Heart left ventricle (tissue), 16 donors: ENCODE results near the gene CAPN9. TPM values are rescaled to one million over a fixed set of nuclear protein-coding genes. Genes with fewer than 3 reads are reported as not detected.
A peak's percentile ranks its signal among the peaks of the same experiment; 100 is the strongest.
"Not testable (repeated sequence)": the region's sequence is repeated elsewhere in the genome, so short reads cannot be mapped to it uniquely, and the experiment has no call there.

Source experiments
- ATAC-seq, 4 donors: fragments of 200-7000 bp; cut with Tn5 transposase; one replicate each; pipeline ENCODE4 v1.9.1; 2020 to 2022; ENCODE audit warnings: moderate library complexity in 4 of 4, mild to moderate bottlenecking in 3 of 4, moderate number of reproducible peaks in 1 of 4
- DNase-seq, 5 donors: peaks; one replicate each; pipeline ENCODE4 v3.0.0-alpha.2; 2020
- H3K27ac ChIP-seq, 12 donors: fragments of 200-600 bp; sonication (generic) in 4 of 12; one replicate each; pipeline versions ENCODE4 v1.5.0 to v1.8.0; 2016 to 2022; ENCODE audit warnings: mild to moderate bottlenecking in 2 of 12
- H3K27me3 ChIP-seq, 9 donors: fragments of 200-600 bp; sonication (generic) in 2 of 9; one replicate each; pipeline versions ENCODE4 v1.5.1 to v1.8.0; 2016 to 2022; ENCODE audit warnings: mild to moderate bottlenecking in 3 of 9
- H3K36me3 ChIP-seq, 9 donors: fragments of 200-600 bp; sonication (generic) in 2 of 9; one replicate each; pipeline versions ENCODE4 v1.5.0 to v1.8.0; 2018 to 2022; ENCODE audit warnings: mild to moderate bottlenecking in 2 of 9
- H3K4me1 ChIP-seq, 12 donors: fragments of 200-600 bp; sonication (generic) in 4 of 12; one replicate each; pipeline versions ENCODE4 v1.5.0 to v1.8.0; 2016 to 2022; ENCODE audit warnings: mild to moderate bottlenecking in 3 of 12
- H3K4me3 ChIP-seq, 12 donors: fragments of 200-600 bp; sonication (generic) in 4 of 12; one replicate each; pipeline versions ENCODE4 v1.5.0 to v1.8.0; 2017 to 2022; ENCODE audit warnings: mild to moderate bottlenecking in 9 of 12, moderate library complexity in 4 of 12
- H3K9me3 ChIP-seq, 12 donors: fragments of 200-600 bp; sonication (generic) in 4 of 12; one replicate each; pipeline versions ENCODE4 v1.5.0 to v1.8.0; 2016 to 2022; ENCODE audit warnings: mild to moderate bottlenecking in 1 of 12
- CTCF ChIP-seq, 12 donors: fragments of 200-600 bp; sonication (generic) in 4 of 12; IDR thresholded peaks; one replicate each; pipeline versions ENCODE4 v1.5.0 to v1.8.0; 2018 to 2022; ENCODE audit warnings: antibody characterized with exemption in 12 of 12, mild to moderate bottlenecking in 5 of 12
- POLR2A ChIP-seq, 2 donors: fragments of 450-650 bp; IDR thresholded peaks; one replicate each; pipeline ENCODE4 v1.6.1; 2017; ENCODE audit warnings: antibody characterized with exemption in 2 of 2, mild to moderate bottlenecking in 2 of 2, moderate library complexity in 2 of 2
- WGBS, 4 donors: extraction: QIAGEN DNeasy Blood & Tissue Kit in 2 of 4; methylation state at CpG; one replicate each; pipeline versions ENCODE4 v1.1.5 to v1.1.7; 2013 to 2018; 5-methylcytosine and 5-hydroxymethylcytosine counted together
- intact Hi-C, 10 donors: fragments of 100-400 bp; cut with DNase I; formaldehyde crosslinking; loops; one replicate each; pipeline versions ENCODE4 v1.11.1 to v1.14.2; 2022
- polyA plus RNA-seq, 2 donors: library from polyadenylated mRNA; stranded (reverse); fragments of 200-250 nt; gene quantifications; one replicate each; pipeline ENCODE4 v1.2.3, GENCODE V29; 2013
- total RNA-seq, 9 donors: library from RNA; depleted of rRNA in 2 of 9; stranded (reverse); fragments of >200 nt in 2 of 9; fragmentation: NEBNext Ultra II Directional in 3 of 9; extraction: Animal tissue kit (Norgen Biotek cat#: 25700) in 3 of 9; gene quantifications; one replicate each; pipeline versions ENCODE4 v1.1.0 to v1.2.4, GENCODE V29; 2016 to 2023
- donor health status: ischemic (EF 13 %, LVEDD 7.1; RV severe dilation, severe dysfunction).
- donor health status: healthy with polysubstance abuse.
- donor health status: DM: no; HTN: yes; CAD: no.
- donor health status: DM: no; HTN: no; CAD: no.
- donor health status: ischemic (EF 25% LVEDD 6.9; RV normal size, moderate dysfunction).
- donor health status: ischemic (EF 25% LVEDD 5.7; RV mildly dilated, moderate dysfunction).
- donor health status: healthy.
- donor health status: DM: yes; HTN: yes; CAD: no.
- donor health status: ischemic (EF 35%, LVEDD 5.7; RV mildly dilated, moderate dysfunction).
- donor health status: nonischemic (EF 11% LVEDD 7.7; RV severe dilation, severe dysfunction).
- donor health status: DM: yes; HTN: yes; CAD: no.
- donor health status: PGD.
- donor health status: ischemic (EF 29% LVEDD 5.4; RV normal size, mild dysfunction).
- donor health status: nonischemic (EF 23%, LVEDD 6.1; RV moderate dilation, normal function).

The CAPN9 gene
- total and polyA plus RNA-seq, 11 donors, result 0.04 to 0.31 (median 0.17) TPM; not detected in 7

DNA sequence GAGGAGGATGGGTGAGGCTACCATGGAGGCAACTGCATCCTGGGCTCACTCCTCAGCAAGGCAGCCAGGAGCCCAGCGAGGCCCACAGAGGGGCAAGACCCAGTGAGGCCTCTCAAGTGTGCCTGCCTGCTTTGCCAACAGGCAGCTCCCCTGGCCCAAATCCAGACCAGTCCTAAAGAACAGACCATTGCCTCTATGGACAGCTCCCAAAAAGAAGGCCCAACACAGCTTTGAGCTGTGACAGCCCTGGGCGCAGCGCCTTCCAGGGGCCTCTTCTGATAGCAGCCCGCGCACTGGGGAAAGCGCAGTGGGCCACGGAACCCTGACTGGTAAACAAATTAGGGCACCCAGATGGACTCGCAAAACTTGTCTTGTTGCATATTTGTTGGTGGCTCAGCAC is 95.6 kb downstream of the CAPN9 start:
- intact Hi-C loops, result no loop called here
- no peak for TF ChIP-seq POLR2A (IDR thresholded peaks at IDR 0.05)
- TF ChIP-seq CTCF (IDR thresholded peaks at IDR 0.05), result peak in 1 of 12 donors; percentile 10
- Histone ChIP-seq H3K27ac (peak overlapping the region in 8 of 12 donors; percentile 38 to 73 (median 56)), H3K36me3 (peaks cover 0 to 65% (median 35%) of the 10 kb centered on the region in 9 donors), H3K27me3 (no peaks in the 10 kb centered on the region), H3K9me3 (no peaks in the 10 kb centered on the region), H3K4me1 (peaks cover 0 to 38% (median 17%) of the 10 kb centered on the region in 12 donors), H3K4me3 (no peak overlapping the region)
- DNase-seq (peak; percentile 78 to 90 (median 79)), ATAC-seq (peak; percentile 88 to 91 (median 90))
- WGBS, 4 donors, result 47 to 69% (median 63%) methylated on average over 8 of the region's 8 CpGs

DNA sequence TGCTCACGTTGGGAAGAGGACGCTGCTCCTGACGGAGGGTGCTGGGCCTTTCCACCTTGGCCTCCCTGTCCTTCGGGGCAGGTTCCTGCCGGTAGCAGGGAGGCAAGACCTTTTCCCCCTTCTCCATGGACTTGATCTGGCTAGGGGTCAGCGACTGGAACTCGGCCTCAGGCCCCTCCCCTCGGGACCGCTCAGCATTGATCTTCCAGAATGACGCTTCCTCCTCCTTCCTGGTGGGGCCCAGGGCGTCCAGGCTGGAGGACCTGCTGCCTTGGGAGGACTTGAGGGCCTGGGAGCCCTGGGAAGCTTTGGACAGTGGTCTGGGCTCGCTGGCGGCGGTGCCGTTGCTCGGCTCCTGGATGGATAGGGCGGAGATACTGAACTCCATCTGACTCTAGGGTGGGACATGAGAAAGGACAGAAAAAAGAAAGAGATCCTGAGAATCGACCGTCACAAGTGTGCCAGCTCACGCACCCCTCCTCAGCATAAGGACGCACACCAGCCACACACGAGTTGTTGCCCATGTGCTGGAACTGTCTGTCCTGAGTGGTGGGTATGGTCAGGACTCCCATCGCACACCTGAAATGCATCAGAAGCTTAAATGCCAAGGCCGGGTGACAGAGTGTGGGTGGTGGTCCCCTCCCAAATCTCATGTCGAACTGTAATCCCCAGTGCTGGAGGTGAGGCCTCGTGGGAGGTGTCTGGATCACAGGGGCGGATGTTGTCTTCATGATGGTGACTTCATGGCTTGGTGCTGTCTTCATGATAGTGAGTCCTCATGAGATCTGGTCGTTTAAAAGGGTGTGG is 96.5 kb downstream of the CAPN9 start:
- peaks cover 0 to 56% (median 31%) of the 10 kb centered on the region in 9 donors for H3K36me3 ChIP-seq
- no peaks in the 10 kb centered on the region for H3K27me3 ChIP-seq
- peak overlapping the region in 8 of 12 donors; percentile 38 to 73 (median 56) for H3K27ac ChIP-seq
- intact Hi-C loops, result no loop called here
- H3K9me3 ChIP-seq, result no peaks in the 10 kb centered on the region
- peaks cover 5 to 47% (median 22%) of the 10 kb centered on the region in 12 donors for H3K4me1 ChIP-seq
- TF ChIP-seq CTCF (IDR thresholded peaks at IDR 0.05), result no peak
- no peak for TF ChIP-seq POLR2A (IDR thresholded peaks at IDR 0.05)
- no peak for DNase-seq
- no peak overlapping the region for H3K4me3 ChIP-seq
- ATAC-seq, result peak in 2 of 4 donors; percentile 2 to 5
- WGBS, 4 donors, result 91 to 92% (median 91%) methylated on average over 28 of the region's 28 CpGs

DNA sequence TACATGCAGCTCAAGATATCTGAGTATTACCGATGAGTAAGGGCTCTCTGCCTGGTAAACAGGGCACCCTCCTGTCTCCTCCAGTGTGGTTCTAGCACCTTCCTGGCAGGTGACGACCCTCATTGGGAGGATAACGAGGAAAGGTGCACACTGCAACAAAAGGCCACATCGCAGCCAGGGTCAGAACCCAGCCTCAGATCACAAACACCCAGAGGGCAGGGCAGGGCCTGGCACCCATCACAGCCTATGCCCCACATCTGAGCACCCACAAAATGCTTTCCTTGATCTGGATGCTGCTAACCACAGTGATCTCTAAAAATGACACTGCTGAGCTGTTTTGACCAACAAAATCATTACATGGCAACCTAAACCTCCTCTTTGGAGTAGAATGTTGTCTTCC is 97.4 kb downstream of the CAPN9 start:
- peaks cover 0 to 47% (median 25%) of the 10 kb centered on the region in 9 donors for H3K36me3 ChIP-seq
- no peaks in the 10 kb centered on the region for H3K9me3 ChIP-seq
- ATAC-seq (no peak), DNase-seq (no peak)
- intact Hi-C loops, result no loop called here
- H3K27ac ChIP-seq, result no peak overlapping the region
- H3K27me3 ChIP-seq, result no peaks in the 10 kb centered on the region
- 95 to 97% (median 96%) methylated on average over 3 to 4 of the region's 4 CpGs for WGBS, 4 donors
- peaks cover 10 to 56% (median 29%) of the 10 kb centered on the region in 12 donors for H3K4me1 ChIP-seq
- no peak overlapping the region for H3K4me3 ChIP-seq
- no peak for TF ChIP-seq POLR2A (IDR thresholded peaks at IDR 0.05)
- no peak for TF ChIP-seq CTCF (IDR thresholded peaks at IDR 0.05)

DNA sequence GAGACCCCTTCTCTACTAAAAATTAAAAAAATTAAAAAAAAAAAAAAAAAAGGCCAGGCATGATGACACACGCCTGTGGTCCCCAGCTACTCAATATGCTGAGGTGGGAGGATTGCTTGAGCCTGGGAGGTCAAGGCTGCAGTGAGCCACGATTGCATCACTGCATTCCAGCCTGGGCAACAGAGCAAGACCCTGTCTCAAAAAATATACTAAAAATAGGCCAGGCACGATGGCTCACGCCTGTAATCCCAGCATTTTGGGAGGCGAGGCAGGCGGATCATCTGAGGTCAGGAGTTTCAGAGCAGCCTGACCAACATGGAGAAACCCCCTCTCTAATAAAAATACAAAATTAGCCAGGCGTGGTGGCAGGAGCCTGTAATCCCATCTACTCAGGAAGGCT is 98.0 kb downstream of the CAPN9 start:
- WGBS, 4 donors, result 64 to 76% (median 72%) methylated on average over 7 of the region's 7 CpGs
- H3K9me3 ChIP-seq, ATAC-seq, H3K4me3 ChIP-seq, DNase-seq, H3K27ac ChIP-seq, intact Hi-C loops, H3K27me3 ChIP-seq: not testable (repeated sequence)
- peaks cover 10 to 62% (median 35%) of the 10 kb centered on the region in 12 donors for H3K4me1 ChIP-seq
- peaks cover 0 to 41% (median 25%) of the 10 kb centered on the region in 9 donors for H3K36me3 ChIP-seq
